ENCODE data around the gene FER. TPM values are rescaled to one million over a fixed set of nuclear protein-coding genes. Genes with fewer than 3 reads are reported as not detected.
"Not testable (repeated sequence)": the region's sequence is repeated elsewhere in the genome, so short reads cannot be mapped to it uniquely, and the experiment has no call there.

The FER gene
- total RNA-seq, 1 donor from 2014 or later, result 13.4 TPM

DNA sequence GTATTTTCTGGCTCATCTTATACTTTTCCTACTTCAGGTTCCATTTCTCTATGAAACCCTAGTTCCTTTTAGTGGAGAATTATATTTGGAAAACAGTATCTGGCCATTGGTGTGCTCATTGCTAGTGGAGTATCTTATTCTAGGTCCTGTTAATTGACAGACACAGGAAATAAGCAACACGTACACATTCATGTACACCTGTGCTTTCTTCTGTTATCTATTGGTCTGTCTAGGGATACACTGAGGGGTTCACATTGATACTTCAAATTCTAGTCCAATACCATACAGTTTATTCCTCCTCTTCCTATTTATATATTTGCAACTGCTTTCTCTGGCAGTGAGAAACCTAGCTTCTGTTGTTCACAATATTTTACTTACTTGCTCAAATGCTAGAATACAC lies 110.2 kb downstream of the FER start:
- Histone ChIP-seq H3K4me1 (peaks cover 4% of the 10 kb centered on the region), H3K9me3 (replicated peaks) (no peaks in the 10 kb centered on the region), H3K4me3 (no peak overlapping the region), H3K27ac (replicated peaks) (no peak overlapping the region), H3K36me3 (peaks cover 2% of the 10 kb centered on the region), H3K27me3 (ENCODE audit: low read depth) (no peaks in the 10 kb centered on the region)
- TF ChIP-seq, protein P1, sequence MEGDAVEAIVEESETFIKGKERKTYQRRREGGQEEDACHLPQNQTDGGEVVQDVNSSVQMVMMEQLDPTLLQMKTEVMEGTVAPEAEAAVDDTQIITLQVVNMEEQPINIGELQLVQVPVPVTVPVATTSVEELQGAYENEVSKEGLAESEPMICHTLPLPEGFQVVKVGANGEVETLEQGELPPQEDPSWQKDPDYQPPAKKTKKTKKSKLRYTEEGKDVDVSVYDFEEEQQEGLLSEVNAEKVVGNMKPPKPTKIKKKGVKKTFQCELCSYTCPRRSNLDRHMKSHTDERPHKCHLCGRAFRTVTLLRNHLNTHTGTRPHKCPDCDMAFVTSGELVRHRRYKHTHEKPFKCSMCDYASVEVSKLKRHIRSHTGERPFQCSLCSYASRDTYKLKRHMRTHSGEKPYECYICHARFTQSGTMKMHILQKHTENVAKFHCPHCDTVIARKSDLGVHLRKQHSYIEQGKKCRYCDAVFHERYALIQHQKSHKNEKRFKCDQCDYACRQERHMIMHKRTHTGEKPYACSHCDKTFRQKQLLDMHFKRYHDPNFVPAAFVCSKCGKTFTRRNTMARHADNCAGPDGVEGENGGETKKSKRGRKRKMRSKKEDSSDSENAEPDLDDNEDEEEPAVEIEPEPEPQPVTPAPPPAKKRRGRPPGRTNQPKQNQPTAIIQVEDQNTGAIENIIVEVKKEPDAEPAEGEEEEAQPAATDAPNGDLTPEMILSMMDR (IDR thresholded peaks at IDR 0.05; ENCODE audit: borderline replicate concordance), result no peak
- no peak for DNase-seq
- intact Hi-C loops (cut with micrococcal nuclease), result no loop called here

DNA sequence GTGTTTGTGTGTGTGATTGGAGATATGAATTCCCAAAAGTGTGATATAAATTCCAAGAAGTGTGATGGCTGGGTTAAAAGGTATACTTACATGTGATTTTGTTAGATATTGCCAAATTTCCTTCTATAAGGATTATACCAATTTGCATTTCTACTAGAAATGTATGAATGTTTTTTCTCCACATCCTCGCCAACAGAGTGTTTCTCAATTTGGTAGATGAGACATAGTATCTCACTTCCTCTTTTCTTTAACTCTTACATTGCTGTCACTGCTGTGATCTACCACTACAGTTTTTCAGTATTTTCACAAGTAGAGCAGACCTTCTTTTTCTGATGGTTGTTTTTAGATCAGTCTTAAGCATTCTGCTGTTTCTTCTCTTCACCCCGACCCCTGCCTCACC lies 111.3 kb downstream of the FER start:
- no peaks in the 10 kb centered on the region for H3K9me3 ChIP-seq (replicated peaks)
- peaks cover 5% of the 10 kb centered on the region for H3K36me3 ChIP-seq
- H3K4me3 ChIP-seq, result no peak overlapping the region
- peaks cover 4% of the 10 kb centered on the region for H3K4me1 ChIP-seq
- no peak for DNase-seq
- H3K27ac ChIP-seq (replicated peaks), result no peak overlapping the region
- no peaks in the 10 kb centered on the region for H3K27me3 ChIP-seq (ENCODE audit: low read depth)
- intact Hi-C loops (cut with micrococcal nuclease), result no loop called here
- TF ChIP-seq, protein P1 (IDR thresholded peaks at IDR 0.05; ENCODE audit: borderline replicate concordance), result no peak

DNA sequence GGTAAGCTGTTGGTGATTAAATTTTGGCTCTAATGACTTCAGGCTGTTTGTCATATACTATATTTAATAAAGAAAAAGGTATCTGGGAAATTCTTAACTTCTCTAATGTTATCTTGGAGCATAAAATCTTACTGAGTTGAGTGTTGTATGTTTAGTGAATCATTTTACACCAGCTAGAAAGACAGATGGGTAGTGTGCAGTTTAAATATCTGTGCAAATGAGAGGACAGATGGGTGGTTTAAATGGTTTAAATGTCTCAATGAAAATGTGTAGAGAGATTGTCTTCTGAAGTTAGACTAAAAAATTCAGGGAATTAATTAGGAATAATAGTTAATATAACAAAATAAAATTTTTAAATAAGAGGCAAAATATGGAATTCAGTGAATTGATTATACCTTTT lies 114.5 kb downstream of the FER start:
- TF ChIP-seq, protein P1 (IDR thresholded peaks at IDR 0.05; ENCODE audit: borderline replicate concordance), result no peak
- intact Hi-C loops (cut with micrococcal nuclease), result no loop called here

DNA sequence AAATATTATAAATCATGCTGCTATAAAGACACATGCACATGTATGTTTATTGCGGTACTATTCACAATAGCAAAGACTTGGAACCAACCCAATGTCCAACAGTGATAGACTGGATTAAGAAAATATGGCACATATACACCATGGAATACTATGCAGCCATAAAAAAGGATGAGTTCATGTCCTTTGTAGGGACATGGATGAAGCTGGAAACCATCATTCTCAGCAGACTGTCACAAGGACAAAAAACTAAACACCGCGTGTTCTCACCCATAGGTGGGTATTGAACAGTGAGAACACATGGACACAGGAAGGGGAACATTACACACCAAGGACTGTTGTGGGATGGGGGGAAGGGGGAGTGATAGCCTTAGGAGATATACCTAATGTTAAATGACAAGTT lies 118.4 kb downstream of the FER start:
- peaks cover 19% of the 10 kb centered on the region for H3K36me3 ChIP-seq
- H3K4me1 ChIP-seq; H3K27ac ChIP-seq (replicated peaks); intact Hi-C loops (cut with micrococcal nuclease); H3K9me3 ChIP-seq (replicated peaks); H3K4me3 ChIP-seq; DNase-seq; H3K27me3 ChIP-seq (ENCODE audit: low read depth): not testable (repeated sequence)

More for the DNA sequence above, 114.5 kb downstream of the FER start:
- no peak overlapping the region for H3K27ac ChIP-seq (replicated peaks)
- H3K36me3 ChIP-seq, result peaks cover 5% of the 10 kb centered on the region
- no peaks in the 10 kb centered on the region for H3K9me3 ChIP-seq (replicated peaks)
- no peaks in the 10 kb centered on the region for H3K27me3 ChIP-seq (ENCODE audit: low read depth)
- DNase-seq, result no peak
- no peak overlapping the region for H3K4me3 ChIP-seq
- H3K4me1 ChIP-seq, result peaks cover 4% of the 10 kb centered on the region

DNA sequence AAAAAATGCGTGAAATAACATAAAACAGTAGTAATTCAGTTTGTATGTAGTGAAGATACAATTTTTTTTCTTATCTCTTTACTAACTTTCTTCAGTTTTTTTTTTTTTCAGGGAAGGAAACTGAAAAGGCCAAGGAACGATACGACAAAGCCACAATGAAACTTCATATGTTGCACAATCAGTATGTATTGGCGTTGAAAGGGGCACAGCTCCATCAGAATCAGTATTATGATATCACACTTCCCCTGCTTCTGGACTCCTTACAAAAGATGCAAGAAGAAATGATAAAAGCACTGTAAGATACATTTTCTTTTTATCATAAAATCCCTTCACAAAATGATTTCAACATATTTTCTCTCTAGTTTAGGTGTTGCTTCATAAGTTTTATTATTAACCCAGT lies 120.0 kb downstream of the FER start:
- Histone ChIP-seq H3K36me3 (peaks cover 19% of the 10 kb centered on the region), H3K4me3 (no peak overlapping the region), H3K27ac (replicated peaks) (no peak overlapping the region), H3K9me3 (replicated peaks) (no peaks in the 10 kb centered on the region), H3K27me3 (ENCODE audit: low read depth) (no peaks in the 10 kb centered on the region), H3K4me1 (no peaks in the 10 kb centered on the region)
- TF ChIP-seq, protein P1 (IDR thresholded peaks at IDR 0.05; ENCODE audit: borderline replicate concordance), result no peak
- no peak for DNase-seq
- intact Hi-C loops (cut with micrococcal nuclease), result no loop called here

DNA sequence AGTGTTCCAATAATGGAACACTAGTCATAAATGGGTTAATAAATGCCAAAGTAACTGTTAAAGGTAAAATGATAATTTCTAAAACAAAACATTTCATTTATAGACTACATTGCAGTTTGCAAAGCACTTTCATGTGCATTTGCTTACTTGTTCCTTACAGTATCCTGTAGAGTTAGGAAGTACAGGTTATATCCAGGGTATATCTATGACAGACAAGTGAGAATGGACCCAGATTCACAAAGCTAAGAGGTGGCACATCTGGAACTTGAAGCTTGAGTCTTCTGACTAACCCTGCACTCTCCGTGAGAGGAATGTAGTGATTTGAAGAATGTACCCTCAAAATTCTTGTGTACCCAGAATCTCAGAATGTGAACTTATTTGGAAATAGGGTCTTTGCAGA lies 121.4 kb downstream of the FER start:
- TF ChIP-seq, protein P1 (IDR thresholded peaks at IDR 0.05; ENCODE audit: borderline replicate concordance), result no peak
- peaks cover 21% of the 10 kb centered on the region for H3K36me3 ChIP-seq
- H3K27me3 ChIP-seq (ENCODE audit: low read depth), result no peaks in the 10 kb centered on the region
- no peak overlapping the region for H3K4me3 ChIP-seq
- no peak overlapping the region for H3K27ac ChIP-seq (replicated peaks)
- no peaks in the 10 kb centered on the region for H3K9me3 ChIP-seq (replicated peaks)
- no peak for DNase-seq
- intact Hi-C loops (cut with micrococcal nuclease), result no loop called here
- H3K4me1 ChIP-seq, result no peaks in the 10 kb centered on the region

All from left ventricle myocardium inferior (tissue), 1 donor.